Prostate gland (tissue), 2 donors: ENCODE data around the gene CHI3L1. TPM values are rescaled to one million over a fixed set of nuclear protein-coding genes. Genes with fewer than 3 reads are reported as not detected.

Source experiments
- DNase-seq: peaks from one replicate; pipeline ENCODE4 v3.0.0-alpha.2; 2019; ENCODE audit warnings: low spot score
- H3K27ac ChIP-seq, 2 donors: fragments of 200-600 bp; sonication (generic); 2 replicates each; pipeline ENCODE4 v1.5.1; 2017 to 2019
- H3K27me3 ChIP-seq: fragments of 200-600 bp; sonication (generic); replicated peaks from 2 replicates; pipeline ENCODE4 v1.5.1; 2019; ENCODE audit not compliant: insufficient read depth
- H3K36me3 ChIP-seq, 2 donors: fragments of 200-600 bp; sonication (generic); 1 replicate in 1 of 2; 2 replicates in 1 of 2; pipeline versions ENCODE4 v1.5.1 to v1.8.1; 2017 to 2019
- H3K4me1 ChIP-seq: fragments of 200-600 bp; sonication (generic); replicated peaks from 2 replicates; pipeline ENCODE4 v1.5.1; 2019
- H3K4me3 ChIP-seq, 2 donors: fragments of 200-600 bp; sonication (generic); 2 replicates each; pipeline ENCODE4 v1.5.1; 2017 to 2019
- H3K9me3 ChIP-seq: fragments of 200-600 bp; sonication (generic); 2 replicates; pipeline ENCODE4 v1.5.1; 2017
- CTCF ChIP-seq, 4 experiments: fragments of 200-600 bp in 2 of 4; fragments of 450-650 bp in 2 of 4; sonication (generic) in 2 of 4; IDR thresholded peaks; 1 replicate in 3 of 4; 2 replicates in 1 of 4; pipeline ENCODE4 v1.5.1; 2016 to 2019; ENCODE audit warnings: antibody characterized with exemption in 4 of 4, mild to moderate bottlenecking in 2 of 4, moderate library complexity in 2 of 4
- POLR2A ChIP-seq: fragments of 450-650 bp; IDR thresholded peaks from one replicate; pipeline ENCODE4 v1.6.1; 2016; ENCODE audit warnings: antibody characterized with exemption, mild to moderate bottlenecking
- POLR2AphosphoS5 ChIP-seq: sonication (generic); formaldehyde crosslinking; IDR thresholded peaks from one replicate; pipeline ENCODE4 v1.6.1; 2017; ENCODE audit warnings: antibody characterized with exemption
- WGBS: methylation state at CpG from one replicate; pipeline ENCODE4 v1.1.5; 2018; 5-methylcytosine and 5-hydroxymethylcytosine counted together
- intact Hi-C: fragments of 100-400 bp; cut with DNase I; formaldehyde crosslinking; loops from one replicate; pipeline ENCODE4 v1.14.2; 2022
- total RNA-seq, 2 donors: library from RNA; depleted of rRNA; stranded (reverse); fragments of >200 nt; gene quantifications; one replicate each; pipeline ENCODE4 v1.1.0, GENCODE V29; 2016

The CHI3L1 gene
- total RNA-seq, 2 donors from 2014 or later: 1.4 to 12.6 TPM

- WGBS: 69% methylated on average over 3 of the region's 3 CpGs
These were observed 11.1 kb upstream of the CHI3L1 start for GRCh38 chr1:203197625-203198024.

GRCh38 chr1:203196371-203196770 is 9.9 kb upstream of the CHI3L1 start:
- Histone ChIP-seq H3K4me1 (no peaks in the 10 kb centered on the region), H3K36me3 (no peaks in the 10 kb centered on the region), H3K27ac (no peak overlapping the region), H3K27me3 (no peaks in the 10 kb centered on the region), H3K4me3 (no peak overlapping the region), H3K9me3 (no peaks in the 10 kb centered on the region)
- TF ChIP-seq POLR2AphosphoS5: no peak
- no peak for TF ChIP-seq POLR2A
- TF ChIP-seq CTCF (IDR thresholded peaks at IDR 0.05): no peak
- WGBS: 84% methylated on average over 3 of the region's 3 CpGs
- intact Hi-C loops: no loop called here
- DNase-seq: no peak

More at GRCh38 chr1:203197625-203198024, 11.1 kb upstream of the CHI3L1 start:
- Histone ChIP-seq H3K27ac (no peak overlapping the region), H3K27me3 (no peaks in the 10 kb centered on the region), H3K9me3 (no peaks in the 10 kb centered on the region), H3K36me3 (no peaks in the 10 kb centered on the region), H3K4me3 (no peak overlapping the region), H3K4me1 (no peaks in the 10 kb centered on the region)
- intact Hi-C loops: no loop called here
- no peak for TF ChIP-seq POLR2A
- TF ChIP-seq POLR2AphosphoS5: no peak
- no peak for TF ChIP-seq CTCF (IDR thresholded peaks at IDR 0.05)
- DNase-seq: no peak

GRCh38 chr1:203190949-203191348 is 4.4 kb upstream of the CHI3L1 start:
- Histone ChIP-seq H3K4me3 (no peak overlapping the region), H3K9me3 (no peaks in the 10 kb centered on the region), H3K27ac (no peak overlapping the region), H3K36me3 (no peaks in the 10 kb centered on the region), H3K27me3 (no peaks in the 10 kb centered on the region), H3K4me1 (peaks cover 2% of the 10 kb centered on the region)
- no peak for TF ChIP-seq POLR2AphosphoS5
- TF ChIP-seq POLR2A: no peak
- no peak for TF ChIP-seq CTCF (IDR thresholded peaks at IDR 0.05)
- intact Hi-C loops: no loop called here
- no peak for DNase-seq
- 94% methylated on average over 2 of the region's 2 CpGs for WGBS

- no peak for DNase-seq
These were observed 3.4 kb upstream of the CHI3L1 start for GRCh38 chr1:203189951-203190352.

More at GRCh38 chr1:203189951-203190352, 3.4 kb upstream of the CHI3L1 start:
- intact Hi-C loops: no loop called here
- H3K4me3 ChIP-seq: no peak overlapping the region
- no peak overlapping the region for H3K27ac ChIP-seq
- H3K4me1 ChIP-seq: peaks cover 2% of the 10 kb centered on the region
- no peaks in the 10 kb centered on the region for H3K9me3 ChIP-seq
- H3K36me3 ChIP-seq: no peaks in the 10 kb centered on the region
- no peaks in the 10 kb centered on the region for H3K27me3 ChIP-seq
- WGBS: 57% methylated on average over 7 of the region's 7 CpGs
- no peak for TF ChIP-seq POLR2AphosphoS5
- TF ChIP-seq POLR2A: no peak
- TF ChIP-seq CTCF (IDR thresholded peaks at IDR 0.05): no peak
